ENCODE results near the gene FCAMR.
"Not testable (repeated sequence)": the region's sequence is repeated elsewhere in the genome, so short reads cannot be mapped to it uniquely, and the experiment has no call there.

FCAMR gene

GRCh38 chr1:206930210-206930798, 40.0 kb downstream of the FCAMR start:
- DNase-seq, result peak; percentile 78

GRCh38 chr1:206929524-206929923, 40.7 kb downstream of the FCAMR start:
- DNase-seq, result no peak

- DNase-seq, result no peak
Measured at GRCh38 chr1:206926286-206926685, 44.0 kb downstream of the FCAMR start.

- DNase-seq, result peak; percentile 76 to 78
Measured at GRCh38 chr1:206925106-206925736, 45.0 kb downstream of the FCAMR start.

- DNase-seq, result peak in 1 of 2 experiments; percentile 65
Measured at GRCh38 chr1:206924592-206925105, 45.6 kb downstream of the FCAMR start.

GRCh38 chr1:206923961-206924557, 46.2 kb downstream of the FCAMR start:
- not testable (repeated sequence) for DNase-seq

- DNase-seq, result peak; percentile 73 to 79
Measured at GRCh38 chr1:206923009-206923960, 47.0 kb downstream of the FCAMR start.

GRCh38 chr1:206922524-206922923, 47.7 kb downstream of the FCAMR start:
- DNase-seq, result peak in 1 of 2 experiments; percentile 37

GRCh38 chr1:206921772-206922265, 48.4 kb downstream of the FCAMR start, which contains the start of gene FCMR:
Gene FCMR, minus strand, starts transcription at chr1:206921941. Its CDS starts 87 bp downstream, at chr1:206921854.
- peak; percentile 54 to 56 for DNase-seq

- DNase-seq, result no peak
Measured at GRCh38 chr1:206918076-206918475, 52.2 kb downstream of the FCAMR start.

- DNase-seq, result no peak
Measured at GRCh38 chr1:206916000-206916709, 54.1 kb downstream of the FCAMR start.

GRCh38 chr1:206915030-206915735, 55.1 kb downstream of the FCAMR start:
- DNase-seq, result no peak

GRCh38 chr1:206913766-206914537, 56.3 kb downstream of the FCAMR start:
- DNase-seq, result no peak

- peak; percentile 77 for DNase-seq
Measured at GRCh38 chr1:206912445-206913095, 57.7 kb downstream of the FCAMR start.

- peak in 1 of 2 experiments; percentile 30 for DNase-seq
Measured at GRCh38 chr1:206911064-206911663, 59.1 kb downstream of the FCAMR start.

GRCh38 chr1:206909883-206910318, 60.4 kb downstream of the FCAMR start:
- DNase-seq, result peak in 1 of 2 experiments; percentile 25

- DNase-seq, result peak in 1 of 2 experiments; percentile 64
Measured at GRCh38 chr1:206909161-206909882, 60.9 kb downstream of the FCAMR start.

GRCh38 chr1:206908038-206908437, 62.2 kb downstream of the FCAMR start:
- DNase-seq, result peak in 1 of 2 experiments; percentile 18
